CMK (cell line): ENCODE measurements around the gene PTPRT.

Source experiments
- DNase-seq: peaks from one replicate; pipeline ENCODE4 v3.0.0-alpha.2; 2010; ENCODE audit warnings: low read depth

The PTPRT gene

GRCh38 chr20:42113236-42113635 is 1076.5 kb downstream of the PTPRT start:
- no peak for DNase-seq

DNA sequence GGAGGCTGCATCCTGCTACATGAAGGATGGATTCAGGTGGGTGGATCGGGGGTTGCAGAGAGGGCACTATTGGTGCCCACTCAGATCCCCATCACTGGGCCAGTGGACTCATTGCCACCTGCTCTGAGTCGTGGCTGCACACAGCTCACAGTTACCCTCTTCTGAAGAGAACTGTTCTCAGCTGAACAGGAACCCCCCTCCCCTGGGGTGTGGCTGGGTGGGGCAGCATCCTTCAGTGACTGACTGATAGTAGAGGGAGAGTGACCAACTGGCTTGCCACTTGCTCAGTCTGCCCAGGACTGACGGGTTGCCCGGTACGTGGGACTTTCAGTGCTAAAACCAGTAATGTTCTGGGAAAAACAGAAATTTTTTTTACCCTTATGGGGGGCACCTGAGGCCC is 1077.5 kb downstream of the PTPRT start:
- no peak for DNase-seq

- DNase-seq: no peak
These were observed 1078.4 kb downstream of the PTPRT start for GRCh38 chr20:42111349-42111748.

DNA sequence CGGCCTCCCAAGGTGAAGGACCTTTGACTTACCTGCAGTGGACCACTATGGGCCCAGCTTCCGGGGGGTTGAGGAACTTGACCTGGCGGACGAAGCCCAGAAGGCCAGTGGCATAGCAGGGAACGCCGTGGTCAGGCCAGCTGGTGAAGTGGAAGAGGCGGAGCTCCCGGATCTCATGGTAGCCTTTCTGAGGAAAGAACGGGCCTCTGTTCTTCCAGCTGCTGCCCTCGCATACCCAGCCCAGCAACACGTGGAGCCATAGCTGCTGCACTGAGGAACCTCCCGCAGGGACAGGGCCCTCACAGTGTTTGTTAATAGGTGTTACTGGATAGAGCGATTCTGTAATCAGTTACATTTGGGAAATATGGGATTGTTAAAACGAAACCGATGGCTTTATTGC is 1079.4 kb downstream of the PTPRT start:
- DNase-seq: no peak

- no peak for DNase-seq
These were observed 1087.7 kb downstream of the PTPRT start for GRCh38 chr20:42102000-42102399.

- DNase-seq: no peak
These were observed 1089.5 kb downstream of the PTPRT start for GRCh38 chr20:42100137-42100704.

- no peak for DNase-seq
These were observed 1090.6 kb downstream of the PTPRT start for GRCh38 chr20:42099101-42099500.

GRCh38 chr20:42098418-42098817 is 1091.3 kb downstream of the PTPRT start:
- no peak for DNase-seq

DNA sequence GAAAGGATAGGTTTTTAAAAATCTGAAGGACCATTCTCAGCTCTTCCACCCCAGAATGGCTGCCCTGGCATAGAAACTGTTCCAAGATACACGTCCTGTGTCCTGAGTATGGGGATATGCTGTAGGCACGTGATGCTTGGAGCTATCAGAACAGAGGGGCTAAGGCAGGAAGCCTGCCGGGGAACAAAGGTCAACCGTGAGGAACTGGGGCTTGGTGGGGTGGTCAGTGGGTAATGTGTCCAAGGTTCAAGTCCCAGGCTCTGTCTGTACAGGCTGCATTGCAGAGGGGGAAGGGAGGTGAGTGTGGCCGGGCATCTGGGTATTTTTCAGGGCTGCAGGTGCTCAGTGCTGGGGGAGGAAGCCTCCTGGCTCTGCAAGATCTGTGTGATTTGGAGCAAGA is 1092.0 kb downstream of the PTPRT start:
- no peak for DNase-seq

DNA sequence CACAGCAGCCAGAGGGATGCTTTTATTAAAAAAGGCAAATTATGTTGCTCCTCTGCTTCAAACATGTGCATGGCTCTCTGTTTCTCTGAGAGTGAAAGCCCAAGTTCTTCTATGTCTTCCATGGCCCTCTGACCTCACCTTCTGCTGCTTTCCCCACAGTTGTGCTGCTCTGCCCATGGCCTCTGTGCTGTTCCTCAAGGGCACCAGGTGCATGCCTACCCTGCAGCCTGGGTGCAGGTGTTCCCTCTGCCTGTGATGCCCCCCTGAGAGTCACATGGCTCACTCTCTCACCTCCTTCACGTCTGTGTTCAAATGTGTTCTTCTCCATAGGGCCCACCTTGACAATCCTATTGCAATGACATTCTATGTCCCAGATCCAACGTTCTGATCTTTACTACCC is 1094.5 kb downstream of the PTPRT start:
- no peak for DNase-seq

- no peak for DNase-seq
These were observed 1095.9 kb downstream of the PTPRT start for GRCh38 chr20:42093542-42094440.

GRCh38 chr20:42093041-42093440 is 1096.7 kb downstream of the PTPRT start:
- DNase-seq: no peak

GRCh38 chr20:42085366-42085765 is 1104.3 kb downstream of the PTPRT start:
- no peak for DNase-seq

GRCh38 chr20:42083280-42083679 is 1106.4 kb downstream of the PTPRT start:
- no peak for DNase-seq

- DNase-seq: no peak
These were observed 1107.1 kb downstream of the PTPRT start for GRCh38 chr20:42082611-42083010.

DNA sequence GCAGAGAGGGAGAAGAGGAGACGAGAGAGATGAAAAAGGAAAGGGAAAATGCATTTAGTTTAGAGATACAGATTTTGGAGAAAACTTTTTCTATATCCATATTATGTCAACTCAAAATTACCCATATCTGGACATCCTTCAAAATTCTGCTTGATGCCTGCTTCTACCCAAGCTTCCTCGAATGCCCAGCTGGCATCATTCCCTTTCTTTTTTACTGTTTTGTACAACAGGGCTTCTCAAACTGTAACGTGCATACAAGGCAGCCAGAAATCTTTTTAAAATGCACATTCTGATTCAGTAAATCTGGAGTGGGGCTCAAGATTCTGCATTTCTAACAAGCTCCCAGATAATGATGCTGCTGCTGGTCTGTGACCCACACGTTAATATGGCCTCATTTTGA is 1108.8 kb downstream of the PTPRT start:
- no peak for DNase-seq

DNA sequence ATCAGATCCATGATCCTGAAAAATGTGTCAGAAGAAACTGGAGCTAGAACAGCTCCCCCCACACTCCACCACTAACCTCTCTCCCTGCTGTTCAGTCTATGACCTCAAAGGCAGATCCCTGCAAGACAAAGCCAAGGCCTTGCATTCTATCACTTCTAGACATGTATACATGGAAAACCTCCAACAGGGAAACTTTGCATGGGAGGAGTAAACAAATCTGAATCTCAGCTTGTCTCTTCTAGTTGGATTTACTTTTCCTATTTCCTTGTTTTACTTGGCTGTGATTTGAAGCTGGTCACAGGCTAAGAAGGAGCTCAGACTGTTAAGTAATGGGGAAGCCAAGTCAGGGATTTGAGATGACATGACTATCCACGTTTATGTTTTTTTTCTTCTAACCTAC is 1114.8 kb downstream of the PTPRT start:
- DNase-seq: no peak

DNA sequence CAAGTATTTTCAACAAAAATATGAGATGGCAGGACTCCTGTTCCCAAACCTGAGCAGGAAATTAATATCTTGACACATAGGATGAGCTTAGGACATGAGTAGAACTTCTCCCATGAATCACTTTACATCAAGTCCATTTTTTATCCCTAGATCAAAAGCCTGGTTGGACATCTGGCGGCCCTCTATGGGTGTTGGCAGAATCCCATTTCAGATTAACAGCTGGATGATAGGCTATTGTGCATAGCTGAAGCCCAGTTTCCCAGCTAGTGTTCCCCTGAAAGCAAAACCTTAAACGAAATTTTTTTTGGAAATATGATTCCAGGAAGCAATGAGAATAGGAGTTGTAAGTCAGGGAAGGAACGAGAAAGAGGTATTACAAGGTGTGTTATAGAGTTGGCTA is 1122.1 kb downstream of the PTPRT start:
- DNase-seq: no peak

DNA sequence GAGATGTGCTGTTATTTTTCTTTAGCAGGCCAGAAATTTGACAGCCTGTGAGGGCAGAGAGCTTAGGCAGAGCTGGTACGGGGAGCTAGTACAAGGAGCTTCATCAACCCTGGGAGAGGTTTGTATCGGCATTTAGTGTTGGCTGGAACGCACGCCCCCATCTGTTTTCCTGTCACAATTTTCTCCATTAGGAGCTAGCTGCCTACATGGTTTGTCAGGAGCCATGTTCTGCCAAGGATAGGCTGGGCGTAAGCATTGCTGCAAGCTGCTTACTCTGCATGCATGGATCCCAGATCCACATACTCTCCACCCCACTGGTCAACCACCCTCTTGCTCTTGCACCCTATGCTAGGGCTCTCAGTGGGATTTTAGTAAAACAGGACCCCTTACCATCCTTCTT is 1122.5 kb downstream of the PTPRT start:
- no peak for DNase-seq

DNA sequence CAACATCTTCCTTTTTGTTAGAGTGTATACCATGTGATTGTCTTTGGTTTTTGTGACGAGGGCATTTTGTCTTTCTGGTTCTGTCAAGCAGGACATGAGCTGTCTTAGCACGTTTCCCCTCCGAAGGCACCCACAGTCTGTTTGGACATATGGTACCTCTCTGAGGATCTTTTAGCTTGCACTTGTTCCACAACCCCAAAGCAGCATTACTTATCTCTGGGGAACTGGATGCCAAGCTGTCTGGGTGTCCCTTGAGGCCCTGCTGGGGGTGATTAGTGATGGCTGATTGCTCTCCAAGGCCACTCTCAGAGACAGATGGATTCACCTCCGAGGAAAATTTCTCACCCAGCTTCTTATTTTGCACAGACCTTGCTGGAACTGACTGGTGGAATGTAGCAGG is 1126.6 kb downstream of the PTPRT start:
- no peak for DNase-seq

DNA sequence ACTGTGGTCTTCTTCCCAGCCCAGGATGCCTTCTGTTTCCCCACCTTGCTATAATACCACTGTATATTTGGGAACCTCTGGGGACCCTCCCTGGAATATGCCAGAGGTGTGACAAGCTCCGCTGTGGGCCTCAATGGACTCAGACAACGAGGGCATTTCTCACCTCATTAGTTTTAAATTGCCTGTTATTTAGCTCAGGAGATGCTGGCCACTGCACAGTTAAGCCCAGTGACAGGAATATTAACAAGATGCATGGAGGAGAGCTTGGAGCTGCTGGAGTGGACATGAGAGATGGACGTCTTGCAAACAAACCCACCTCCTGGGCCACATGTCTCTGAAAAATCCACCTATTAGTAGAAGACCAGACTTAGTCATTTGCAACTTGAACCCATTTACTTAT is 1136.4 kb downstream of the PTPRT start:
- DNase-seq: no peak

DNA sequence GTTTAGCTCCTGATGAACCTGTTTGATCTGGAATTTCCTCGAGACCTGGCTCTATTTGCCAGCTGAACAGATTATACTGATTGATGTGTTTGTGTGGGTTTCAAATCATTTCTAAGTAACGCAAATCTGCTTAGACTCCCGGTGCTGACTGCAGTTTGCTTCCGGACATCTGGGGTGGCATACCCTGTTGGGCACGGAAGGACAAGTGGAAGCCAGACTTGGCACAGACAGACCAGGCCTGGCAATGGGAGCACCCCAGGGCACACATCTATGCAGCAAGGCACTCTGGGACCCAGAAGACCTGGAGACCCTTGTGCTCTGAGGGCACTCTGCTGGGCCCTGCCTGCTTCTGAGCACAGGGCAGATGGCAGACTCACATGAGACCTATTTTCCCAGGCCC is 1137.8 kb downstream of the PTPRT start:
- DNase-seq: no peak

DNA sequence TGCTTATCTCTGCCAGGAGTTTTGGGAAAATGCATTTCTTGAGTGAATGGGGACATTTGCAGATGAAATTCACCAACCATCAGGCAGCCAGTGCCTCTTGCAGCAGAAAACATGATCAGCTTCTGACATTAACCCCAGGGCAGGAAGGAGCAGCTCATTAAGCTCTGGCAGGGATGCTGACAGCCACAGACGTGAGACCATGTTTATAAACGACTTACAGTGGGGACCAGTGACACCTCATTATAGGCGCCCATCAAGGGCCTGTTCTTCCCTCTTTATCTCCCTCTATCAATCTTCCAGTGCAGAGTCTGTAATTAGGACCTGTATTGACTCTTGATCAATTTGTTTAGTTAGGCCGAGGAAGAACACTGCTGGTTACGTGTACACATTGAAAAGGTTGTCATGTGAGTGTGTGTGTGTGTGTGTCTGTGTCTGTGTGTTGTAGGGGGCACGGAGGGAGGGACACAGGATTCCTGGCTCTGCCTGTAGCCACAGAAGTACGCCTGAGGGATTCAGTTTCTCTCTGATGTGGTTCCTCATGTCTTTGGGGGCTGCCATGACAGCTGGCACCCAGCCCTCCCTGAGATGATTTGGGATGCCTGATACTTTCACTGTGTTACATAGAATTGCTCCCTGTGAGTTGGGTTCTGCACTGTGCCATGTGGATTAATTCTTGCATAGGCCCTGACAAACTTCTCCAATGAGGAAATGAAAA is 1143.2 kb downstream of the PTPRT start:
- no peak for DNase-seq
